SK-N-SH (cell line): ENCODE results near the gene ARHGDIG. TPM values are rescaled to one million over a fixed set of nuclear protein-coding genes. Genes with fewer than 3 reads are reported as not detected.

Experiments used
- CTCF ChIA-PET: fragments of 300-600, 350-600 bp; formaldehyde crosslinking; extraction: SDS; loops from one replicate; lab custom pipeline; 2021; lab: Yijun Ruan, JAX
- POLR2A ChIA-PET: fragments of 350-600 bp; sonication (Branson Sonifier 250); formaldehyde crosslinking; extraction: SDS; loops from one replicate; lab custom pipeline; 2020; ENCODE audit warnings: antibody characterized with exemption, inconsistent platforms; lab: Yijun Ruan, JAX
- DNase-seq: peaks from one replicate; pipeline ENCODE4 v3.0.0; 2012
- H2AFZ ChIP-seq: fragments of 200-600 bp; sonication (generic); 2 replicates; pipeline ENCODE4 v1.8.1; 2016; ENCODE audit warnings: antibody characterized with exemption, mild to moderate bottlenecking, low read depth
- H3F3A ChIP-seq: fragments of 200-600 bp; sonication (generic); replicated peaks from 2 replicates; pipeline ENCODE3; 2016; ENCODE audit warnings: antibody characterized with exemption, mild to moderate bottlenecking; ENCODE audit not compliant: insufficient read depth
- H3K27ac ChIP-seq, 2 experiments: fragments of 200-500 bp in 1 of 2; fragments of 200-600 bp in 1 of 2; sonication (Bioruptor generic) in 1 of 2; sonication (generic), shearing (Covaris generic) in 1 of 2; 2 replicates each; pipeline versions ENCODE4 v1.5.1 to v1.6.1; 2014 to 2016; ENCODE audit warnings: low read depth in 2 of 2, inconsistent platforms in 1 of 2, low read length in 1 of 2, mild to moderate bottlenecking in 1 of 2, mixed read lengths in 1 of 2
- H3K27me3 ChIP-seq: fragments of 200-600 bp; sonication (generic), shearing (Covaris generic); 2 replicates; pipeline ENCODE4 v1.6.1; 2016; ENCODE audit warnings: mixed run types; ENCODE audit not compliant: insufficient read depth
- H3K36me3 ChIP-seq, 2 experiments: fragments of 200-500 bp in 1 of 2; fragments of 200-600 bp in 1 of 2; sonication (Bioruptor generic) in 1 of 2; sonication (generic) in 1 of 2; replicated peaks in 1 of 2; 2 replicates each; pipeline versions ENCODE3 to v1.5.1; 2014 to 2016; ENCODE audit warnings: low read length in 1 of 2, mild to moderate bottlenecking in 1 of 2; ENCODE audit not compliant: insufficient read depth in 2 of 2, control insufficient read depth in 1 of 2
- H3K4me1 ChIP-seq, 2 experiments: fragments of 200-500 bp in 1 of 2; fragments of 200-600 bp in 1 of 2; sonication (Bioruptor generic) in 1 of 2; sonication (generic), shearing (Covaris generic) in 1 of 2; 2 replicates each; pipeline versions ENCODE4 v1.5.1 to v1.6.1; 2014 to 2016; ENCODE audit warnings: low read depth in 1 of 2, low read length in 1 of 2, mixed run types in 1 of 2; ENCODE audit not compliant: insufficient read depth in 2 of 2, control insufficient read depth in 1 of 2
- H3K4me2 ChIP-seq: fragments of 200-600 bp; sonication (generic), shearing (Covaris generic); 2 replicates; pipeline ENCODE4 v1.6.1; 2017; ENCODE audit warnings: mixed run types
- H3K4me3 ChIP-seq, 2 experiments: fragments of 200-500 bp in 1 of 2; fragments of 200-600 bp in 1 of 2; sonication (Bioruptor generic) in 1 of 2; sonication (generic), shearing (Covaris generic) in 1 of 2; 2 replicates each; pipeline versions ENCODE4 v1.5.1 to v1.8.1; 2014 to 2016; ENCODE audit warnings: low read depth in 2 of 2, inconsistent platforms in 1 of 2, low read length in 1 of 2, mild to moderate bottlenecking in 1 of 2, mixed read lengths in 1 of 2, moderate library complexity in 1 of 2
- H3K79me2 ChIP-seq: fragments of 200-600 bp; sonication (generic); 2 replicates; pipeline ENCODE4 v1.8.1; 2017; ENCODE audit warnings: mild to moderate bottlenecking; ENCODE audit not compliant: insufficient read depth
- H3K9ac ChIP-seq: fragments of 200-600 bp; sonication (generic); 2 replicates; pipeline ENCODE4 v1.6.1; 2017; ENCODE audit warnings: mixed run types
- H3K9me2 ChIP-seq: fragments of 200-600 bp; sonication (generic); 2 replicates; pipeline ENCODE4 v1.6.1; 2017; ENCODE audit warnings: mixed run types
- H3K9me3 ChIP-seq: fragments of 200-600 bp; sonication (generic); 2 replicates; pipeline ENCODE4 v1.6.1; 2017; ENCODE audit warnings: mixed run types, mild to moderate bottlenecking, moderate library complexity
- H4K20me1 ChIP-seq: fragments of 200-600 bp; sonication (generic); 2 replicates; pipeline ENCODE4 v1.6.1; 2017; ENCODE audit warnings: mild to moderate bottlenecking, mixed run types; ENCODE audit not compliant: insufficient read depth
- CTCF ChIP-seq: fragments of 200-600 bp; sonication (generic); IDR thresholded peaks from 2 replicates; pipeline ENCODE4 v1.6.1; 2017; ENCODE audit warnings: antibody characterized with exemption, mild to moderate bottlenecking, moderate library complexity
- EP300 ChIP-seq, 2 experiments: IDR thresholded peaks; 2 replicates each; pipeline versions ENCODE4 v1.4.0 to v1.6.1; 2012; ENCODE audit warnings: borderline replicate concordance in 1 of 2, low read depth in 1 of 2, low read length in 1 of 2
- FOSL2 ChIP-seq: IDR thresholded peaks from 2 replicates; pipeline ENCODE4 v1.4.0; 2012; ENCODE audit warnings: low read depth, mild to moderate bottlenecking, moderate library complexity, borderline replicate concordance
- FOXM1 ChIP-seq: IDR thresholded peaks from 2 replicates; pipeline ENCODE4 v1.4.0; 2012; ENCODE audit warnings: low read depth, mild to moderate bottlenecking
- GATA2 ChIP-seq: sonication (generic); formaldehyde crosslinking; IDR thresholded peaks from 2 replicates; pipeline ENCODE4 v1.5.0; 2020; ENCODE audit warnings: mild to moderate bottlenecking, missing genetic modification reagents
- IRF3 ChIP-seq: fragments of 150-350 bp; IDR thresholded peaks from 2 replicates; pipeline ENCODE4 v1.6.1; 2016; ENCODE audit warnings: mild to moderate bottlenecking, low read depth, low read length
- JUND ChIP-seq: IDR thresholded peaks from 2 replicates; pipeline ENCODE4 v1.4.0; 2012
- NFIC ChIP-seq: IDR thresholded peaks from 2 replicates; pipeline ENCODE4 v1.4.0; 2012; ENCODE audit warnings: borderline replicate concordance
- RAD21 ChIP-seq: IDR thresholded peaks from 2 replicates; pipeline ENCODE4 v1.6.1; 2012; ENCODE audit warnings: mild to moderate bottlenecking, low read length
- RCOR1 ChIP-seq: fragments of 150-350 bp; IDR thresholded peaks from 2 replicates; pipeline ENCODE4 v1.6.1; 2017; ENCODE audit warnings: antibody characterized with exemption, low read length
- RFX5 ChIP-seq: IDR thresholded peaks from 2 replicates; pipeline ENCODE4 v1.6.1; 2012; ENCODE audit warnings: mild to moderate bottlenecking, improper control_type of control experiment, low read length
- SIN3A ChIP-seq: IDR thresholded peaks from 2 replicates; pipeline ENCODE4 v1.6.1; 2012; ENCODE audit warnings: low read depth, mild to moderate bottlenecking, low read length, moderate library complexity, borderline replicate concordance
- TCF12 ChIP-seq: IDR thresholded peaks from 2 replicates; pipeline ENCODE4 v1.4.0; 2012
- USF2 ChIP-seq: fragments of 150-350 bp; IDR thresholded peaks from 2 replicates; pipeline ENCODE4 v1.6.1; 2017; ENCODE audit warnings: antibody characterized with exemption, low read length, low read depth, borderline replicate concordance
- WGBS: methylation state at CpG from one replicate; pipeline ENCODE4 v1.1.6; 2017; ENCODE audit warnings: low lambda C conversion rate; 5-methylcytosine and 5-hydroxymethylcytosine counted together
- polyA plus RNA-seq, 3 experiments: library from polyadenylated mRNA; depleted of rRNA; stranded (reverse); fragments of >200 nt; gene quantifications; 2 replicates each; pipeline ENCODE4 v1.2.3, GENCODE V29; 2012
- TF ChIP-seq, protein P1 (sequence below): IDR thresholded peaks from 2 replicates; pipeline ENCODE4 v1.4.0; 2012; ENCODE audit warnings: low read depth
- TF ChIP-seq, protein P2 (sequence below): IDR thresholded peaks from 2 replicates; pipeline ENCODE4; 2012

Gene ARHGDIG
- polyA plus RNA-seq, 1 of the 3 experiments (the other 2 are of a cell fraction) = 4.8 TPM

GRCh38 chr16:254461-254860 is 25.9 kb upstream of the ARHGDIG start:
- Histone ChIP-seq H3K27me3 (no peaks in the 10 kb centered on the region), H3F3A (no peaks in the 10 kb centered on the region), H2AFZ (no peak overlapping the region), H3K4me2 (no peak overlapping the region), H3K9me2 (no peaks in the 10 kb centered on the region), H3K9me3 (no peaks in the 10 kb centered on the region), H3K9ac (no peak overlapping the region), H3K4me1 (no peaks in the 10 kb centered on the region; a peak in 1 of 4 replicates), H4K20me1 (no peaks in the 10 kb centered on the region), H3K4me3 (no peak overlapping the region), H3K27ac (no peak overlapping the region), H3K79me2 (no peaks in the 10 kb centered on the region), H3K36me3 (peaks cover 11 to 18% of the 10 kb centered on the region in 2 experiments)
- WGBS = 96% methylated on average over 25 of the region's 25 CpGs
- DNase-seq = no peak
- CTCF ChIA-PET = interaction anchor here (1.0 to 2.6 kb wide), 2 partner anchors 19 to 25 kb away, joined by 4 to 5 read pairs; partner anchors contain the start of gene LUC7L
- POLR2A ChIA-PET = no interaction called here
- TF ChIP-seq NFIC (no peak), RAD21 (no peak), TCF12 (no peak), SIN3A (no peak), EP300 (IDR thresholded peaks at IDR 0.05; ENCODE audit: borderline replicate concordance in 1 of 2, low read depth in 1 of 2, low read length in 1 of 2) (no peak), RFX5 (no peak), CTCF (no peak), IRF3 (no peak), FOSL2 (no peak), USF2 (no peak), JUND (no peak), RCOR1 (no peak), GATA2 (CRISPR knock-in tag) (no peak), FOXM1 (no peak)
- TF ChIP-seq, protein P1, sequence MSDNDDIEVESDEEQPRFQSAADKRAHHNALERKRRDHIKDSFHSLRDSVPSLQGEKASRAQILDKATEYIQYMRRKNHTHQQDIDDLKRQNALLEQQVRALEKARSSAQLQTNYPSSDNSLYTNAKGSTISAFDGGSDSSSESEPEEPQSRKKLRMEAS = no peak
- TF ChIP-seq, protein P2, sequence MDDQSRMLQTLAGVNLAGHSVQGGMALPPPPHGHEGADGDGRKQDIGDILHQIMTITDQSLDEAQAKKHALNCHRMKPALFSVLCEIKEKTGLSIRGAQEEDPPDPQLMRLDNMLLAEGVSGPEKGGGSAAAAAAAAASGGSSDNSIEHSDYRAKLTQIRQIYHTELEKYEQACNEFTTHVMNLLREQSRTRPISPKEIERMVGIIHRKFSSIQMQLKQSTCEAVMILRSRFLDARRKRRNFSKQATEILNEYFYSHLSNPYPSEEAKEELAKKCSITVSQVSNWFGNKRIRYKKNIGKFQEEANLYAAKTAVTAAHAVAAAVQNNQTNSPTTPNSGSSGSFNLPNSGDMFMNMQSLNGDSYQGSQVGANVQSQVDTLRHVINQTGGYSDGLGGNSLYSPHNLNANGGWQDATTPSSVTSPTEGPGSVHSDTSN = no peak
- TF ChIP-seq, all 33 proteins: peak for 0
